ENCODE results near the gene BCAR1. TPM values are rescaled to one million over a fixed set of nuclear protein-coding genes. Genes with fewer than 3 reads are reported as not detected.
"Not testable (repeated sequence)": the region's sequence is repeated elsewhere in the genome, so short reads cannot be mapped to it uniquely, and the experiment has no call there.

The BCAR1 gene
- total and polyA plus RNA-seq, 10 of the 15 experiments (the other 5 are each of a cell fraction or from before 2014, with no cell fraction given), result 0.13 to 14.1 (median 2.8) TPM; not detected in 1

- in situ Hi-C loops (cut with MboI); H3K27me3 ChIP-seq (replicated peaks in 1 of 2; ENCODE audit: control insufficient read depth in 2 of 2, insufficient read depth in 2 of 2, low read length in 1 of 2); H2AFZ ChIP-seq (ENCODE audit: control insufficient read depth, low read depth, low read length); BruUV-seq (replicated peaks); H3K27ac ChIP-seq (ENCODE audit: control insufficient read depth, insufficient read depth); H3K79me2 ChIP-seq (ENCODE audit: control insufficient read depth, insufficient read depth, low read length); DNase-seq (ENCODE audit: low read depth, low spot score); H3K4me2 ChIP-seq (ENCODE audit: control insufficient read depth, insufficient read depth); H3K4me3 ChIP-seq; H3K36me3 ChIP-seq (ENCODE audit: control insufficient read depth in 2 of 2, insufficient read depth in 2 of 2, low read length in 1 of 2); H3K9ac ChIP-seq (ENCODE audit: control insufficient read depth, insufficient read depth, low read length); SMC1A ChIA-PET (ENCODE audit: uncharacterized antibody, unreplicated experiment); H3K9me3 ChIP-seq (replicated peaks; ENCODE audit: control insufficient read depth, insufficient read depth, low read length); FAIRE-seq; POLR2A ChIA-PET; RAD21 ChIA-PET (ENCODE audit: unreplicated experiment); ATAC-seq; intact Hi-C loops (cut with micrococcal nuclease; ENCODE audit: unreplicated experiment); H4K20me1 ChIP-seq (ENCODE audit: control insufficient read depth, insufficient read depth): not testable (repeated sequence)
- 92% methylated on average over 26 of the region's 27 CpGs for WGBS (ENCODE audit: insufficient coverage, insufficient replicate concordance, low lambda C conversion rate, missing lambda C conversion rate)
- CTCF ChIA-PET, result interaction anchor here (1.2 kb wide), 1 partner anchor 143 kb away, joined by 4 read pairs; no protein-coding TSS in a partner anchor
- H3K4me1 ChIP-seq (ENCODE audit: control insufficient read depth, insufficient read depth, low read length), result peaks cover 19% of the 10 kb centered on the region
These were observed 8.9 kb downstream of the BCAR1 start for GRCh38 chr16:75242436-75243078.

- FAIRE-seq (no peak), ATAC-seq (no peak), DNase-seq (ENCODE audit: low read depth, low spot score) (no peak)
- Histone ChIP-seq H3K27me3 (replicated peaks in 1 of 2; ENCODE audit: control insufficient read depth in 2 of 2, insufficient read depth in 2 of 2, low read length in 1 of 2) (no peaks in the 10 kb centered on the region), H3K9me3 (replicated peaks; ENCODE audit: control insufficient read depth, insufficient read depth, low read length) (no peaks in the 10 kb centered on the region), H3K4me3 (no peak overlapping the region), H3K9ac (ENCODE audit: control insufficient read depth, insufficient read depth, low read length) (no peak overlapping the region), H3K27ac (ENCODE audit: control insufficient read depth, insufficient read depth) (no peak overlapping the region), H3K4me1 (ENCODE audit: control insufficient read depth, insufficient read depth, low read length) (peaks cover 19% of the 10 kb centered on the region), H2AFZ (ENCODE audit: control insufficient read depth, low read depth, low read length) (no peak overlapping the region), H3K79me2 (ENCODE audit: control insufficient read depth, insufficient read depth, low read length) (no peaks in the 10 kb centered on the region), H3K4me2 (ENCODE audit: control insufficient read depth, insufficient read depth) (no peak overlapping the region), H3K36me3 (ENCODE audit: control insufficient read depth in 2 of 2, insufficient read depth in 2 of 2, low read length in 1 of 2) (peaks cover 0 to 1% of the 10 kb centered on the region in 2 experiments; a peak in 1 of 4 replicates), H4K20me1 (ENCODE audit: control insufficient read depth, insufficient read depth) (no peaks in the 10 kb centered on the region)
- WGBS (ENCODE audit: insufficient coverage, insufficient replicate concordance, low lambda C conversion rate, missing lambda C conversion rate), result 99% methylated on average over 13 of the region's 13 CpGs
- CTCF ChIA-PET, result no interaction called here
- no TSS peak for BruUV-seq (replicated peaks)
- POLR2A ChIA-PET, result no interaction called here
- in situ Hi-C loops (cut with MboI), result no loop called here
- RAD21 ChIA-PET (ENCODE audit: unreplicated experiment), result no interaction called here
- intact Hi-C loops (cut with micrococcal nuclease; ENCODE audit: unreplicated experiment), result no loop called here
- SMC1A ChIA-PET (ENCODE audit: uncharacterized antibody, unreplicated experiment), result interaction anchor here (1.6 kb wide), 1 partner anchor 144 kb away, joined by 3 read pairs; no protein-coding TSS in a partner anchor
- TF ChIP-seq SKIL (IDR thresholded peaks at IDR 0.05; ENCODE audit: low read depth, poor library complexity, severe bottlenecking) (no peak), MLLT1 (IDR thresholded peaks at IDR 0.05) (no peak), NFXL1 (IDR thresholded peaks at IDR 0.05; ENCODE audit: borderline replicate concordance) (no peak), JUND (IDR thresholded peaks at IDR 0.05; ENCODE audit: low read depth, low read length) (no peak), RAD21 (IDR thresholded peaks at IDR 0.05; ENCODE audit: insufficient read depth, low read depth, low read length) (no peak), ETV6 (conservative IDR thresholded peaks at IDR 0.05 in 1 of 2, IDR thresholded peaks at IDR 0.05 in 1 of 2; ENCODE audit: borderline replicate concordance in 1 of 2, low read depth in 1 of 2) (no peak), MYB (IDR thresholded peaks at IDR 0.05; ENCODE audit: borderline replicate concordance, low read depth, low read length) (no peak), WRNIP1 (IDR thresholded peaks at IDR 0.05; ENCODE audit: borderline replicate concordance, low read depth, low read length) (no peak), RBBP5 (conservative IDR thresholded peaks at IDR 0.05) (no peak), NR2C1 (IDR thresholded peaks at IDR 0.05) (no peak), NRF1 (conservative IDR thresholded peaks at IDR 0.05; ENCODE audit: low read depth, low read length) (no peak)
These were observed 9.5 kb downstream of the BCAR1 start for GRCh38 chr16:75241955-75242354.
